Dedifferentiated amniotic fluid mesenchymal stem cell (primary cell): ENCODE results near the gene EFCAB6.

Experiments
- DNase-seq: peaks from one replicate; pipeline ENCODE4 v3.0.0-alpha.2; 2016; ENCODE audit errors: extremely low spot score

Gene EFCAB6

DNA sequence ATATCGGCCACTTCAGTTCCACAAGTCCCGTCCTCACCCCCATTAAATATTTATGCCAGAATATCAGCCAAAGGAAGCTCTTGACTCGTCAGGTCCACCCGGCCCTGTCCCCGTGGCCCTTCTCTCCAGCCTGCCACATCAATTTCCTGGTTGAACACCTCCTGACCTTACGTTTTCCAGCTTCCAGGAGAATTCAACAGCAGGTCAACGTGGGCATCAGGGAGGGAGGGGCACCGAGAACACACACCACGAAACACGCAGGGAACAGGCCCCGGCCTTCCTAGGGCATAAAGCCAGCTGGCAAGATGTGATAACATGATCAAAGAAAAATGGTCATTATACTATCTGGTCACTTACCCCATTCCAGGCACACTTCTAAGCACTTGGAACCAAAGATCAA, 34.9 kb upstream of the EFCAB6 start:
- no peak for DNase-seq

DNA sequence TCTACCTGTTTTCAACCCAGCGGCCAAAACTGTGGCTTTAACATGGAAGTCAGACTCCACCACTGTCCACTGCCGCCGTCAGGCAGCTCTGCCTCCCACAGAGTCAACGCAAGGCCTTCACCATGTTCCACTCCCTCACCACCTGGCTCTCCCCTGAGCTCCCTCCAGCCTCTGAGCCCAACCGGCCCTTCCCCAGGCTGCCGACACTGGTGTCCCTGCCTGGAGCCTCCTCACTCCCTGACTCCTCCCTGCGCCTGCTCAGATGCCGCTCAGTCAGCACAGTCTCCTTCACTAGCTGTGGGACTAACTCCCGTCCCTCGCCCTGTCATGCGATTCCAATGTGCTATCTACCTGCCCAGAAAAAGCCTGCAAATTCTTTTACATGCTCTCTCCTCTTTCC, 33.9 kb upstream of the EFCAB6 start:
- DNase-seq = no peak

GRCh38 chr22:43844560-43845545, 32.7 kb upstream of the EFCAB6 start:
- no peak for DNase-seq

DNA sequence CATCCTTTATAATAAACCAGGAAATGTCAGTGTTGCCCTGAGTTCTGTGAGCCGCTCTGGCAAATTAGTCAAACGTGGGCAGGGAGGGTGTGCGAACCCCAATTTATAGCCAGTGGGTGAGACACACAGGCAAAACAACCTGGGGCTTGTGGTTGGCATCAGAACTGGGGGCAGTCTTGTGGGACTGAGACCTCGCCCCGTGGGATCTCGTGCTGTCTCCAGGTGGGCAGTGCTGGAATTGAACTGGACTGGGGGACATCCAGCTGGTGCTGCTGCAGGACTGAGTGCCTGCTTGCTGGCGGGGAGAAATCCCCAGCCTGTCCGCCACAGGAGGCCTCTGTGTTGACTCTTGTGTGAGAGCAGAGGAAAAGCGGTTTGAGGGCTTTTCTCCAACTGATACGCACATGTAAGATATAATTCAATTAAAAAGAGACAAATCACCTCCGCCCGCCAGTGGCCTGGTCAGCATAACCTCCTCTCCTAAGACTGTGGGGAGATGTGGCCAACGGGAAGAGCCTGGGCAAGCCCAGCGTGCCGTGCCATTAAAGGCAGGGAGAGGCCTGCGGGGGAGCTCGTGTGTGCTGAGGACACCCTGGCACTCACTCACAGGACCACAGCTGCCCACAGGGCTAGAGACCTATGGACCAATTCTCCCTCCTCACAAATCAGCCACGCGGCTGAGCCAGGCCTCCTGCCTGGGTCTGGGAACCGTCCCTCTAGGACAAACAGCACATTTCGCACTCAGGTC, 31.9 kb upstream of the EFCAB6 start:
- DNase-seq = no peak

GRCh38 chr22:43841742-43842141, 29.6 kb upstream of the EFCAB6 start:
- no peak for DNase-seq

DNA sequence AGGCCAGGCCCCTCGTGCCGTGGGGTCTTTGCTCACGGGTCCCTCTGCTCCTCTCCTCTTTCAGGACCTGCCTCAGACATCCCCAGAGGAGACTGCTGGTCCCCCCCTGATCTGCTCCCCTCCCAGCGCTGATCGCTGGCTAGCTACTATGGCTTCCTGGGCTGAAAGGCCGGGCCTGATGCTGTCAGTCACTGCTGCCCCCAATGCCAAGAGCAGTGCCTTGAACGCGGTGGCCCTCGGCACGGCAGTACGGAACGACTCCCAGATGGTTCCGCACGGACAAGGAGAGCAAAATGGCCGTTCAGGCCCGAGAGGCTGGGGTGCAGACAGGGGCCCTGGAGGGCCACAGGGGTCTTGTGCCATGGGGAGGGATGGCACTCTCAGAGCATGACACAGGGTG, 28.7 kb upstream of the EFCAB6 start:
- no peak for DNase-seq

GRCh38 chr22:43840431-43840830, 28.3 kb upstream of the EFCAB6 start:
- DNase-seq = no peak

DNA sequence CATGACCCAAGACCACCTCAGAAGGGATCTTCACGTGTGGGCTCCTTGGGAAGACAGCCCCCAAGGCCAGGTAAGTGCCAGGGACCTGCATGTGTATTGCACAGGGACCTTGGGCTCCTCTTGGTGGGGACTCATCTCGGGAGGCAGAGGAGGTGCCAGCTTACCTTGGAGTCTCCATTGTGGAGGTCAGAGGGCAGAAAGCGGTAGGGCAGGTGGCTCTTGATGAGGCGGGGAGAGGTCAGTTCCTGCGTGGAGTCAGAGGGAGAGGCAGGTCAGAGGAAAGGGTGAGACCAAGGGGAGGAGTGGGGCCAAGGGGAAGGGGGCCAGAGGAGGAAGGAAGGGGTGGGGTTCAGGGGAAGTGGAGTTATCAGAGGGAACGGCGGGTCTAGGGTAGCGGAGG, 27.7 kb upstream of the EFCAB6 start:
- DNase-seq = no peak

GRCh38 chr22:43838571-43839307, 26.6 kb upstream of the EFCAB6 start:
- no peak for DNase-seq

DNA sequence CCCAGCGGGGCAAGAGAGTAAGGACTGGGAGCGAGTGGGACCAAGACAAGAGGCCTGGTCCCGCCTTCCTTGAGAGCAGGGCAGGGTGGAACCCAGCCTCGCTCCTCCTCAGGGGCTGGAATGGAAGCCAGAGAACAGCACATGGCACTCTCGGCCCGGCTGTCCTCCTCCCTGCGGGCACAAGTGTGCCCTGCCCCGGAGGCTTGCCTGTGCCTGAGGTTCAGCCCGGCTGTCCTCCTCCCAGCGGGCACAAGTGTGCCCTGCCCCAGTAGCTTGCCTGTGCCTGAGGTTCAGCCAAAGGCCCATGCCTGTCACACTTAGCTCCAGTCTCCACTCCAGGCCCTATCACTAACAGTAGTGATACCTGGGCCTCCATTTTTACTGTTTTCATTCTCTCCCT, 26.1 kb upstream of the EFCAB6 start:
- DNase-seq = no peak

GRCh38 chr22:43837666-43838065, 25.6 kb upstream of the EFCAB6 start:
- no peak for DNase-seq

- no peak for DNase-seq
Observed at GRCh38 chr22:43835736-43836135, 23.6 kb upstream of the EFCAB6 start.

GRCh38 chr22:43835166-43835565, 23.1 kb upstream of the EFCAB6 start:
- no peak for DNase-seq

- DNase-seq = no peak
Observed at GRCh38 chr22:43833286-43834240, 21.5 kb upstream of the EFCAB6 start.

GRCh38 chr22:43832393-43833265, 20.5 kb upstream of the EFCAB6 start:
- DNase-seq = no peak

DNA sequence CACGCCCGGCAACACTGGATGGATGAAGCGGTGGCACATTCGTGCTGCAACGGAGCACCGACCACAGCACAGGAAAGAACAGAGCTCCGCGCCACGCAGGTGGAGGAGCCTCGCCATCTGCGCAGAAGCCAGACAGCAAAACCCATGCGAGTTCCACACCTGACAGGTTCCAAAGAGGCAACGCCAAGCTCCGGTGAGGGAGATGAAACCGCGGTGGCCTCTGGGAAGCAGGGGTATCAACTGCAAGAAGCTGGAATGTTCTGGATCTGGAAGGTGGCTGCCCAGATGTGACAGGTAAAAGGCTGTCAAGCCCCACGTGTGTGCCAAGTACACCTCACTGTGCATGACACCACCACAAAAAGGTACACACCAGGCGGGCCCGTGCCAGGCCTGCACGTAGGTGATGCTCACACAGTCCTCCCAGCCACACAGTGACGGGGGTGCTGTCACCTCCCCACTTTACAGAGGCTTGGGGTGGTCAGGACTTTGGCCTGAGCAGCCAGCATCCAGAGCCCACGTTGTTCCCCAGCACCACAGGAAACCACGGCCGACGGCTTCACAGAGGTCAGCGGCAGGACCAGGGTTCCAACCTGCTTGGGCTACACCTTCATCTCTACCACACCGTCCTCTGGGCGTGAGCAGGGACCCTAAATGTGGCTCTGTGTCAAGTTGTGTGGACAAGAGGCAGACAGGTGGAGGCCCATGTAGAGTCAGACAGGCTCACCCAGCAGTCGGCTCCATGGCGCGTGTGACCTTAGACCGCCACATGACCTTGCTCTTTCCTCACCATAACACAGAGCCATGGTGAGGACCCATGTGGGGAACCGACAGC, 19.7 kb upstream of the EFCAB6 start:
- DNase-seq = no peak

DNA sequence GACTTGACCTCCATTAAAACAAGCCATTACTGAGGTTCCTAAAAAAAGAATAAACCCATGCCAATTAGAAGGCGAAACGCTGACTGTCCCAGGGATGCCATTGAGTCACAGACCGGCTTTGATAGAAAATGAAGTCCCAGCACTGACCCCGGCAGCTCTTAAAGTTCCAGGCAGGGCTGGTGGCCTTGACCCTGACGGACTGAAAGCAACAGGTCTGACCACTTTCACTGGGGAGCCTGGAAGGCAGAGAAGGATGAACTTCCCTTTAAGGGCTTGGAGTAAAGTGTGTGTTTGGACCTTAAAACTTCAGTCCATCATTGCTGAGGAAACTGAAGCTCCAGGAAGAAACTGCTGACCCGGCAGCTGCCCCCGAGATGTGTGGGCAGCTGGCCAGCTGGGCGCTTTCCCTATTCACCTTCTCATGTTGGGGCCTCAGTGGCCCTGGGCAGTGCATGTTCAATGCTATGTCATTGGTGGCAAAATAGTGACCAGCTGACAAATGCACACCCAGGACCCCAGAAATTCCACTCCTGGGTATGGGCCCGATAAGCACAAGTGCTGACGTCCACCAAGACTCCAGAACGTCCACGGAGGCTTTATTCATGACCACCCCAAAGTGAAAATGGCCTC, 18.9 kb upstream of the EFCAB6 start:
- no peak for DNase-seq
